GM21717 (cell line): ENCODE measurements around the gene ATG14.
"Not testable (repeated sequence)": the region's sequence is repeated elsewhere in the genome, so short reads cannot be mapped to it uniquely, and the experiment has no call there.

Experiments
- ATAC-seq: cut with Tn5 transposase; IDR thresholded peaks from one replicate; pipeline ENCODE4 v1.9.1; 2021; ENCODE audit warnings: mild to moderate bottlenecking, moderate library complexity; ENCODE audit not compliant: unreplicated experiment

The ATG14 gene, protein sequence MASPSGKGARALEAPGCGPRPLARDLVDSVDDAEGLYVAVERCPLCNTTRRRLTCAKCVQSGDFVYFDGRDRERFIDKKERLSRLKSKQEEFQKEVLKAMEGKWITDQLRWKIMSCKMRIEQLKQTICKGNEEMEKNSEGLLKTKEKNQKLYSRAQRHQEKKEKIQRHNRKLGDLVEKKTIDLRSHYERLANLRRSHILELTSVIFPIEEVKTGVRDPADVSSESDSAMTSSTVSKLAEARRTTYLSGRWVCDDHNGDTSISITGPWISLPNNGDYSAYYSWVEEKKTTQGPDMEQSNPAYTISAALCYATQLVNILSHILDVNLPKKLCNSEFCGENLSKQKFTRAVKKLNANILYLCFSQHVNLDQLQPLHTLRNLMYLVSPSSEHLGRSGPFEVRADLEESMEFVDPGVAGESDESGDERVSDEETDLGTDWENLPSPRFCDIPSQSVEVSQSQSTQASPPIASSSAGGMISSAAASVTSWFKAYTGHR

DNA sequence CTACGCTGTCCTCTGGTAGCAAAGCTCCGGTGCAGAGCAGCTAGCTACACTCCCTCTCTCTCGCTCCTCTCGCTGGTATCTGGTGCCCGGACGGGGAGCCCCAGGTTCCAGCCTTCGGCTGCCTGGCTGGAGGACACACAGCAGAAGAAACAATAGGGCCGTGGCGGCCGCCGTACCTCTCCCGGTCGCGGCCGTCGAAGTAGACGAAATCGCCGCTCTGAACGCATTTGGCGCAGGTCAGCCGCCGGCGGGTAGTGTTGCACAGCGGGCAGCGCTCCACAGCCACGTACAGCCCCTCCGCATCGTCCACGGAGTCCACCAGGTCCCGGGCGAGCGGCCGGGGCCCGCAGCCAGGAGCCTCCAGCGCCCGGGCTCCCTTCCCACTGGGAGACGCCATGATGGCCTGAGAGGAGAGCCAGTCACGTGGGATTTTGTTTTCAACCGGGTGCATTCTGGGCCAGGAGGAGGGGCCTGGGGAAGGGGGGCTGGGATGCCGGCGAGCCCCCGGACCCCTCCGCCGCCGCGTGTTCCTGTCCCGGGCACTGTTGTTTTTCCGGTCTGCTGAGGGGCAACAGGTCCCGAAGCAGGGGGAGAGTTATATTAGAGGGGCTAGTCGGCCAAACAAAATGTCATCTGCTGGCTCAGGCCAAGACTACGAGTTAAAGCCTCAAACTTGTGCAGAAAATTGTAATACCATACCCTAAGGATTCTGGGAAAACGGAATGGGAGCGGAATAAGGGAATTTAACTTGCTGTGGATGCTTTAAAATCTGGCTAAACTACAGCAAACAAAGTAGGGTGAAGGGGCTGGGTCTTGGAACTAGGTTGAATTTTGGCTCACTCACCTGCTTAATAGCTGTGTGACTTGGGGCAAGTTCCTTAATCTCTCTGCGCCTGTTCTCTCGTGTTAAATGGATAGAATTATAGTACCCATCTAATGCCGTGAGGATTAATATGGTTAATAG lies at the start of gene ATG14:
TSS of gene ATG14 (minus strand) at position 405 of the 964 bp plus-strand sequence. CDS start at position 397, 8 bp downstream.
- peak; percentile 93 for ATAC-seq

DNA sequence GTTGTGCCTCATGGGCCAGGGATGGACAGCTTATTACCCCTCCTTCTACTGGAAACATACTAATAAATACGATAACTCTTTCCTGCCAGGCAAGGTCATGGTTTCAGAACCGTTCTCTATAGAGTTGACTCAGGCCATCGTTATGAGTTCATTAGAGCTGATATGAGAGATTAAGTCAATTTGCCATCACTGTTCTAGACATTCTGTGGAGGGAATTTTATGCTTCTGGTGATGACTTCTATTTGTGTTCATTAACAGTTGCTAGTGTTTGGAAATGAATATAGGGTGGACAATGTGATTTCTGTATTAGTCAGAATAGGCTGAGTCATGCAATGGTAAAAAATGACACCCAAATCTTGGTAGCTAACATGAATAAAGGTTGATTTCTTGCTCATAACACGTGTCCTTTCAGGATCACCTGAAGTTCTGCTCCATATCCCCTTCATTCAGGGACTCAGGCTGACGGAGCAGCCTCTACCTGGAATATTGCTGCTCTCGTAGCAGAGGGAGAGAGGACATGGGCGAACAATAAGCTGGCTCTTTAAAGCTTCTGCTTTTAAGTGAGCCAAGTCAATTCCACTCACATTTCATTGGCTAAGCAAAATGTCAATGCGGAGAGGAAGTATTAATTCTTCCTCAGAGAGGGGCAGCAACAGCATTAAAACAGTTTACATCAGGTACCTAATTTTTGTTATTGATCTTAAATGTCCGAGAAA lies 47.3 kb upstream of the ATG14 start:
- ATAC-seq = peak; percentile 79

DNA sequence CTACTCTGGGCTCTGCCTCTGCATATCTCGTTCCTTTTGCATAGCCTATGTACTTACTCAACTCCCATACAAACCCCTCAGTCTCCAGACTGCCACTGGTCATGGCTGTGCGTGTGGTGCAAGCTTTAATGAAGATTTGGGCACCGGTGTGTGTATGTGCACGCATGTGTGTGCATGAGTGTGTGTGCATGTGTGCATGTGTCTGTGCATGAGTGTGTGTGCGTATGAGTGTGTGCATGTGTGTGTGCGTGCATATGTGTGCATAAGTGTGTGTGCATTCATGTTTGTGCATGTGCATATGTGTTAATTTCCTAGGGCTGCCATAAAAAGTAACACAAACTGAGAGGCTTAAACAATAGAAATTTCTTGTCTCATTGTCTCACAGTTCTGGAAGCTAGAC lies 45.9 kb upstream of the ATG14 start:
- no peak for ATAC-seq

DNA sequence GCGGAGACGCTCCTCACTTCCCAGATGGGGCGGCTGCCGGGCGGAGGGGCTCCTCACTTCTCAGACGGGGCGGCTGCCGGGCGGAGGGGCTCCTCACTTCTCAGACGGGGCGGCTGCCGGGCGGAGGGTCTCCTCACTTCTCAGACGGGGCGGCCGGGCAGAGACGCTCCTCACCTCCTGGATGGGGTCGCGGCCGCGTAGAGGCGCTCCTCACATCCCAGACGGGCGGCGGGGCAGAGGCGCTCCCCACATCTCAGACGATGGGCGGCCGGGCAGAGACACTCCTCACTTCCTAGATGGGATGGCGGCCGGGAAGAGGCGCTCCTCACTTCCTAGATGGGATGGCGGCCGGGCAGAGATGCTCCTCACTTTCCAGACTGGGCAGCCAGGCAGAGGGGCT lies 44.8 kb upstream of the ATG14 start:
- not testable (repeated sequence) for ATAC-seq

DNA sequence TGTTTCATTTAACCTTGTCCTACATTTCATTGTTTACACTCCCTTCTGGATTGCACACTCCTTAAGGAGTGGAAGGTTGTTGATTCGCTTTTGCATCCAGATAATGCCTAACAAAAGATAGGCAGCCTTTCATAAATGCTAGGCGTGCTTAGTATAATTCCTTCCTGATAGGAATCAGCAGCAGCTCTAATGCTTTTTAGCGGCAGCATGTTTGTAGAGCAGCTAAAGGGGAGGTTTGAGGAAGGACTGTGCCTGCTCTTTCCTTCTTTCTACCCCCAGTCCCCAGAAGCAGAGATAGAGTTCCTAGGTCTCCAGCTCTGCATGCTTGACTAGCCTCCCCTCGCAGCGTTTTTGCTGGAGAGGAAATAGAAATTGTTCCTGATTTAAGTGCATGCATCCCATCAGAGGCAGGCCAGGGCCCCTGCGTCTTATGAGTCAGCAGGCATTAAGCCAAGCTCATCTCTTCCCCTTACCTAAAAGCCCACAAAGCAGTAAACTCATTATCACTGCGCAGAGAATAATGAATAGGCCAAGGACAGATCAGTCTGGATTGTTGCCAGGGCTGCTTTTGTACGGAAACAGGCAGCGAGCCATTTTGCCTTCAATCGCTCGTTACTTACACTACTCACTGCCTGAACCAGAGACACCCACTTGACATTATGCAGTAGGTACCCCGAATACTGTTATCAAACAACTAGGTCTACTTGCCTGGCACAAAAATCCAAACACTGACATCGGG lies 42.8 kb upstream of the ATG14 start:
- ATAC-seq = no peak

DNA sequence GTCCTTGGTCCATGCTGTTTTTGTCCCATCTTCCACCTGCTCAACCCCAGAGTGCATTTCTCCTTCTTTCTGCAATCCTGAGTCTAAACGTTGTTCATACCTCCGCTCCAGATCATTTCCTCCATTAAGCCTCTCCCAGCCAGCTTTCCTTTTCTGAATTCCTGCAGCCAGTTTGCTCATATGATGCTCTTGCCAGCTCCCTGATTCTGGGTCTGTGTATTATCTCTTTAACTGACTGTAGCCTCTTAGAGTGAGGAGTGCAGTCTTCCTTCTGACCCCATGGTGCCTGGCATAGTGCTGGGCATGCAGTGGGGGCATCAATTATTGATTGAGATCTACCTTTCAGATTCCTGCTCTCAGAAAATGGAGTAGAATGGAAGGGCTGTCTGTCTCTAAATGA lies 40.3 kb upstream of the ATG14 start:
- ATAC-seq = no peak

DNA sequence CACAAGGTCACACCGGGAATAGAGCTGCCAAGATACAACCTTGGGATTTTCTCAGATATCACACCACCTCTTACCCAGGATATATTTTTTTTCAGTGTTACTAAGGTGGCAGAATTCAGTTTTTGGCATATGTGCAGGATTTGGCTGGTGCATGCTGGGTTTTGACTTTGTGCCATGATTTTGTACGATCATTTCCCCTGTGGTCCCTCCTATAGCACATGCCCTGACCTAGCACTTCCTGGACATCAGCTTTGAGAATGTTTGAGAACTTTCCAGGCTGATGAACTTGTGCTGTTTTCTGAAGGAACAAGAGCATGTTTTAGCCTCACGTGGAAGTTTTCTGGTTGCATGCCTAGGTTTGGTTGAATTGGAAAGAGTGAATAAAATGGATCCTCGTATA lies 39.8 kb upstream of the ATG14 start:
- no peak for ATAC-seq

DNA sequence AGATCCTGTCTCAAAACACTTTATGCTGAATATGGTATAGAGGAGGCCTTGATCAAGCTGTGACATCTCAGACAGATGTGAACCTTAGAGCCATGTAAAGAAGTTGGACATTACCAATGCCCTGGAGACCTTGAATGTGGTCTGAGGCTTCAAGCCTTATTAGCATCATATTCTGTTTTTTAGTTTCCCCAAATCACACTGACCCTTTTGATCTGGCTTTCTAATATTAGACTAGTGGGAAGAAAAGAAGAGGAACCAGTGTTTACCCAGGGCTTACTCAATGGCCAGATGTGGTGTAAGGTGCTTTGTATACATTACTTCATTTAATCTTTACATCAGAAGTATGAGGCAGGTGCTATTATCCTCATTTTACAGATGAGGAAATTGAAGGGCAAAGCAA lies 39.4 kb upstream of the ATG14 start:
- ATAC-seq = no peak

DNA sequence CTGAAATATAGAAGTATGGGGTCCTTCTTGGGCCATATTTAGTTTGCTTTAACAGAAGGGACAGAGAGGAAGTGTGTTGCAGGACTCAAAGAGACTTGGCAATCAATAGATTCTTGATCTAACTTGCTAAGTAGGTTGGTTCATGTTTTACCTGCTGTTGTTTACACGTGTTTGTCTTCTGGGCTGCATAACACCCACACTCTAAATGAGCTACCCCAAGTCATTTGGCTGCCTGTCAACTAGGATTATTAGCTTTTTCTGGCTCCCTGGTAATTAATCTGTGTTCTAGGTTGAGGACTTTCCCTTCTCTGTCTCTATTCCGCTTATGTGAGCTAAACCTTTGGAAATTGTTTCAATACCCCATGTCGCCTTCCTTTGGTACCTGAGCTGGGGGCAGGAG lies 38.9 kb upstream of the ATG14 start:
- ATAC-seq = no peak

DNA sequence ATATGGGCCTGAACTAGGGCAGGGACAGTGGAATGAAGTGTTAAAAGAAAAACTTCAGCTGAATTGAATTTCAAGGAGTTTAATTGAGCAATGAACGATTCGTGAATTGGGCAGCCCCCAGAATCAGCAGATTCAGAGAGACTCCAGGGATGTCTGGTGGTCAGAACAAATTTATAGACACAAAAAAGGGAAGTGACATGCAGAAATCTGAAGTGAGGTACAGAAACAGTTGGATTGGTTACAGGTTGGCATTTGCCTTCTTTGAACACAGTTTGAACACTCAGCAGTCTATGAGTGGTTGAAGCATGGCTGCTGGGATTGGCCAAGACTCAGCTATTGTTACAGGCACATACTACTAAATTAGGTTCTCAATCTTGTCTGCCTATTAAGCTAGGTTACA lies 38.5 kb upstream of the ATG14 start:
- no peak for ATAC-seq

DNA sequence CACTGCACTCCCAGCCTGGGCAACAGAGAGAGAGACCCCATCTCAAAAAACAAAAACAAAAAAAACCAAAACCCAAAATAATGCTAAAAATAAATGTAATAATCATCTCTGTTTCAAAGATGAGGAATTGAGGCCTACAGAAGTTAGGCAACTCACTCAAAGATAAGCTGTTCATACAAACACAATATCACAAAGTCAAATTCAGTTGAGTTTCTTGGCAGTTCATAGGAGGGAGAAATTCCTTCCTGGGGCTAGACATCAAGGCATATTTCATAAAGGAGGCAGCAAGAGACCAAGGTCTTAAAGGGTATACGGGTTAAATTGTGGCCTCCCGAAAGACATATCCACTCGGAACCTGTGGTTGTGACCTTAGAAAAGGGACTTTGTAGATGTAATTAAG lies 37.5 kb upstream of the ATG14 start:
- no peak for ATAC-seq

DNA sequence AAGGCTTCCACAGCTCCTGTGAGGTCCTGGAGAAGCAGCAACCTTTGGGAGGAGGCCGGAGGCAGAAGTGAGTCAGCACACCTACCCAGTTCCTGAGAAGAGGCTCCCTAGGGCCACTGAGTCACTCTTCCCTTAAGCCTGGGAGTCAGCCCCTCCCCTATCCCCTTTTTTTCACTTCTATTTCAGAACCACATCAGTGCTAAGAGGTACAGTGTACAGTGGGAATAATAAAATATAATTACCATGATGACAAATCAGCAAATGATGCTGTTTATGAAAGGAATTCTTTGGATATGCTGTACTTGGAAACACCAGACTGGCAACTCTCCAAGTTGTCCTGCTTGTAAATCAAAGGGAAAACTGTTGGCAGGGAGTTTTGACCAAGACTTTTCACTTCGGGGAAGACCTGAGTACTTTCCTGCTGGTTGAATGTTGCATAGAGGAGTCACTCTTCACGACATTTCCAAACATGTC lies 36.5 kb upstream of the ATG14 start:
- no peak for ATAC-seq

DNA sequence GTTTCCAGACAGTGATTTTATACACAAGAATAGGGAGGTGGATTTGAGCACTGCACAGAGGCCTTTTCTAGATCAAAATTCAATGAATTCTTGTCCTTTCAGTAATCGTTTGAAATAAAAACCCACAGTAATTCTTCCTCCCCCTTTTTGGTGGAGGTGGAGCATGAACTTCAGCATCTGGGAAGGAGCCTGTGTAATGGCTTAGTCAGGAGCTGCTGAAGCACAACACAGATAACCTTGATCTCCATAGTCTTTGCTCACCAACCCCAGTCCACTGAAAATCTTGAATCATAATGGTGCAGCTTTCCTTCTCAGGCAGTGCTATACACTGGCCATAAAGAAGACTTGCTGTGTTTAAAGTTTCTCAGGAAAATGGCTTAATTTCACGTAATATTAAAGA lies 35.2 kb upstream of the ATG14 start:
- no peak for ATAC-seq

DNA sequence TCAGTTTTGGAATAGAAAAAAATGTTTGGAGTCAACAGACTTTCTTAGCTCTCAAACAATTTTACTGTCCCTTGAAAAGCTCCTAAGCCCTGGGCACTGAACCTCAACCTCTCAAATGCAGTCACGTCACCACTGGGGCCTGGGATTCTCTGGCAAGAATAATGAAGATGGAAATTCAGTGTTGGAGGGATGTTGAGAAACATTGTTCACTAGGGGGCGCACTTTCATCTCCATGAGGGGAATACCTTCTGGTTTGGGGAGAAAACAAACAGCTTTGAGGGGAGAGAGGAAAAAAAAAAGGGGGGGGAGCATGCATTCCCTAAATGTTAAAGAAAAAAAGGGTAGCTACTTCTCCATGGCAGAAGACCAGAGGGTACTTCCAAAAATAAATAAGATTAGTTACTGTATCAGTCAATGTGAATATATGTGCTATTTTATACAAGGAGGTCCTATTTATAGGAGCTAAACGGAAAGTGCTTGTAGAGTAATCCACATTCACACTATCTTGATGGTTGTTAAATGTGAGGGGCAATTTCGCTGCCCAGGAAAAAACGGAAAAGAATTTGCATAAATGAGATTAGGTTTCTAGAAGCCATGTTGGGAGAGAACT lies 34.6 kb upstream of the ATG14 start:
- ATAC-seq = no peak

DNA sequence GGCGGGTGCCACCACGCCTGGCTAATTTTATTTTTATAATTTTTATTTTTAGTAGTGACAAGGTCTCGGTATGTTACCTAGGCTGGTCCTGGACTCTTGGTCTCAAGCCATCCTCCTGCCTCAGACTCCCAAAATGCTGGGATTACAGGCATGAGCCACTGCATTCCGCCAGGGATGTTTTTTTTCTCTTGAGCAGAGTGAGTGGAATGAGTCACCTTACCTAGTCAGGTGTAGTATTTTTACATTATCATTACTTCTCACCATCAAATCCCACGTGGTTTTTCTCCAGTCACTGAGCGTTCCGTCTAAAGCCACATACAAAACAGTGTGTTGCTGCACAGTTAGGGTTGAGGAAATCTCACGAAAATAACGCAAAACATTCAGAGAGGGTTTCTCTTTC lies 29.7 kb upstream of the ATG14 start:
- ATAC-seq = no peak

DNA sequence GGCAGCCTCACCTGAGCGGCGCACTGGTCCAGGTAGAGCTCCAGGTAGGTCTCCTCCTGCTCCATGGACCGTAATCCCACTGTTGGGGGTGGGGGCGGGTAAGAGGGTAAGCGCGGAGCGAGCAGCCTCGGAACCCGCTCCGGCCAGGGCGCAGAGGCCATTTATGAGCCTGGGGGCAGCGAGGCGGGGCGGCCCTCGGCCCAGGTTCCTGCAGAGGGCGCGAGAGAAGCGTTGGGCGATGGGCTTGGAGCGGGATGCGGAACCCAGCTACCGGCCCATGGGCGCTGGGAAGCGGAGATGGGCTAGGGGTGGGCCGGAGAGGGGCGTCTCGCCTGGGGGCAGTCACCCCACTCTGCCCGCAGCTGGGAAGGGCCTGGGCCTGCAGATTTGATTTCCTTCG lies 28.8 kb upstream of the ATG14 start, which contains the start of gene TBPL2:
TSS of gene TBPL2 (minus strand) at position 232 of the 400 bp plus-strand sequence. CDS start at position 65, 167 bp downstream.
- ATAC-seq = no peak

DNA sequence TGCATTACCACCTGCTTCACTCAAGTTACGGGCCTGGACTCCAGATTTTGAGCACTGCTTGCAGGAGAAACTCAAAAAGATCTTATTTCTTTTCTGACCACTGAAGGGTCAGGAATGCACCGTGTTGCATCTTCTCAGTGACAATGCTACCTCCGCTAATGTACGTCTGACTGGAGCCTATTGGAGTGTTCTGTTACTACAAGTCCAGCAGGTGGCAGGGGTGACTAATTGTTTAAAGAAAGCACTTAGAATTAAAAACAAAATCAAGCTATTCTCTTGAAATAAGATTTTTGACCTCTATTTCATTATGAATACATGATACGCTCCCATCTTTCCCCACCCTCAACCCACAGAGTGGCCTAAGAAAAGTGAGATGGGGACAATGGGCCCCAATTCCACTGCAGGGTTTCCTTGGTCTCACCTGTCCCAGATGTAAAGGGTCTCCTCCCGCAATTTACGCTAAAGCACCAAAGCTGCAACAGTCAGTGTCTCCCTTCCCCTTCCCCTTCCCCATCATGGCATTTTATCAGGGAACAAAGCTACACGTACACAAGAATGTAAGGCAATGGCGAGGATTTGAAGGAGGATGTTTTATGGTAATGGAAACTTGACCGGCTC lies 26.5 kb upstream of the ATG14 start:
- ATAC-seq = peak; percentile 69

DNA sequence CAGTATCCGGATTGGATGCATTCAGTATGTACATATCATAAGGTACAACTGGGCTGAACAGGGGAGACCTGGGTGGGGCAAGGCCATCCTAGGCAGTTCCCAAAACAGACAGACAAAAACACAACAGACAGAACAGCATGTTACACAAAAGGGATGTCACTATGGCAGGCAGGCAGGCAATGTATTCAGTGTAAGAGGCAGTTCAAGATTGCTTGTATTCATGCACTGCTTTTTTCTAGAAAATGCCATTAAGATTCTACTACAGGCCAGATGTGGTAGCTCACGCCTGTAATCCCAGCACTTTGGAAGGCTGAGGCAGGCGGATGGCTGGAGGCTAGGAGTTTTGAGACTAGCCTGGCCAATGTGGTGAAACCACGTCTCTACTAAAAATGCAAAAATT lies 25.3 kb upstream of the ATG14 start:
- no peak for ATAC-seq

DNA sequence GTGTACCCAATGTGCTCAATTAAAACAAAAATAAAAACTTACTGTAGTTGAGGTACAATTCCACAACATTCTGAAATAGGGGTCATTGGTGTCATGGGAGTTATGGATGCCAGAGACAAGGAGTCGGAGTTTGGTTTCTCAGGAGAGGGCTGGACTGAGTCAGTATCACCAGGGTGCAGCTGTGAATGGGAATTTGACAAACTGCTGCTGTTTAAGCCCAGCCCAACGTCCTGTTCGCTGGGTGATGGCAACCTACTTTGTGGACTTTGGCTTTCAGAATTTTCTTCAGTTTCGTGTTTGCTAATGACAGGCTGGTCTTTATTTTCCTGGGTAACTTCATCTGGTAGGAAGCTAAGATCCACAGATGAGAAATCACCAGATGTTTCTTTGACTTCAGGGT lies 24.9 kb upstream of the ATG14 start:
- ATAC-seq = no peak
